HG02981 (cell line): ENCODE results near the gene UBE2D2.
"Not testable (repeated sequence)": the region's sequence is repeated elsewhere in the genome, so short reads cannot be mapped to it uniquely, and the experiment has no call there.

Source experiments
- ATAC-seq: cut with Tn5 transposase; IDR thresholded peaks from one replicate; pipeline ENCODE4 v1.9.1; 2021; ENCODE audit warnings: mild to moderate bottlenecking, moderate library complexity; ENCODE audit not compliant: unreplicated experiment

UBE2D2 gene

DNA sequence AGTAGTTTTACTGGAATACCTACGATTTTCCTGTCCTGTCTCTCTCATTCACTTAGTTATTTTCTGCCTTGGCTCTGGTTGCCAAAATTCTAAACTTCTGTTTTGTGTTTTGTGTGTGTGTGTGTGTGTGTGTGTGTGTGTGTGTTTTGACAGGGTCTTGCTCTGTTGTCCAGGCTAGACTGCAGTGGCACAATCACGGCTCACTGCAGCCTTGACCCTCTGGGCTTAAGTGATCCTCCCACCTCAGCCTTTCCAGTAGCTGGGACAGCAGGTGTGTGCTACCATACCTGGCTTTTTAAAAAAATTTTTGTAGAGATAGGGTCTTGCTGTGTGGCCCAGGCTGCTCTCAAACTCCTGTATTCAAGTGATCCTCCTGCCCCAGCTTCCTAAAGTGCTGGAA is 17.2 kb downstream of the UBE2D2 start:
- no peak for ATAC-seq

DNA sequence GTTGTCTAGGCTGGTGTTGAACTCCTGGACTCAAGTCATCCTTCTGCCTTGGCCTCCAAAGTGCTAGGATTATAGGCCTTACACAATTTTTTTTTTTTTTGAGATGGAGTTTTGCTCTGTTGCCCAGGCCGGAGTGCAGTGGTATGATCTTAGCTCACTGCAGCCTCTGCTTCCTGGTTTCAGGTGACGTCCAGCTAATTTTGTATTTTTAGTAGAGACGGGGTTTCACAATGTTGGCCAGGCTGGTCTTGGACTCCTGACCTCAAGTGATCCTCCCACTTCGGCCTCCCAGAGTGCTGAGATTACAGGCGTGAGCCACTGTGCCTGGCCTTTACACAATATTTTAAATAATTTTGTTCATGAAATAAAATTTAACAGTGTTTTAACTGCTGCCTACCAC is 21.0 kb downstream of the UBE2D2 start:
- ATAC-seq: not testable (repeated sequence)

DNA sequence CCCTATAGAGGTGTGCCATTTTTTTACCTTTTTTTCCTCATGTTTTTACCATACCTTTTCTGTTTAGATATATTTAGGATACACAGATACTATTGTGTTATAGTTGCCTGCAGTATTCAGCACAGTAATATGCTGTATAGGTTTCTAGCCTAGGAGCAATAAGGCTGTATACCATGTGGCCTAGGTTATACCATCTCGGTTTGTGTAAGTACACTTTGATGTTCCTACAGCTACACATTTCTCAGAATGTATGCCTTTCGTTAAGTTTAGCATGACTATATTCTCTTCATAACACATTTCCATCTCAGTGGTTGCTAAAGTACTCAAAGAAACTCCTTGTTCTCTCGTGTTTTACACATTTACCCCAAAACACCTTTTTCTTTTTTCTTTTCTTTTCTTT is 23.0 kb downstream of the UBE2D2 start:
- no peak for ATAC-seq

DNA sequence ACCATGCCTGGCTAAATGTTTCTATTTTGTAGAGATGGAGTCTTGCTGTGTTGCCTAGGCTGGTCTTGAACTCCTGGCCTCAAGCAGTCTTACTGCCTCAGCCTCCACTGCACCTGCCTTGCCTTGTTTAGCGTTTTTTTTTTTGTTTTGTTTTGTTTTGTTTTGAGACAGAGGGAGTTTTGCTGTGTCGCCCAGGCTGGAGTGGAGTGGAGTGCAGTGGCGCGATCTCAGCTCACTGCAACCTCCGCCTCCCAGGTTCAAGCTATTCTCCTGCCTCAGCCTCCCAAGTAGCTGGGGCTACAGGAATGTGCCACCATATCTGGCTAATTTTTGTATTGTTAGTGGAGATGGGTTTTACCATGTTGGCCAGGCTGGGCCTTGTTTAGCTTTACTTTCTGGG is 27.0 kb downstream of the UBE2D2 start:
- not testable (repeated sequence) for ATAC-seq

DNA sequence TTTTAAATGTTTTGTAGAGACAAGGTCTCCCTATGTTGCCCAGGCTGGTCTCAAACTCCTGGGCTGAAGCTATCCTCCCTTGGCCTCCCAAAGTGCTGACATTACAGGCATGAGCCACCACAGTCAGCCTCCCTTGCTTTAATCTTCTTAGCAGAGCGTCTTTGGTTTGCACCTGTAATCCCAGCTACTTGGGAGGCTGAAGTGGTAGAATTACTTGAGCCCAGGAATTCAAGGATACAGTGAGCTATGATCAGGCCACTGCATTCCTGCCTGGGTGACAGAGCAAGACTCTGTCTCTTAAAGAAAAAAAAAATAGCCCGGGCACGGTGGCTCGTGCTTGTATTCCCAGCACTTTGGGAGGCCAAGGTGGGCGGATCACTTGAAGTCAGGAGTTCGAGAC is 27.8 kb downstream of the UBE2D2 start:
- no peak for ATAC-seq

DNA sequence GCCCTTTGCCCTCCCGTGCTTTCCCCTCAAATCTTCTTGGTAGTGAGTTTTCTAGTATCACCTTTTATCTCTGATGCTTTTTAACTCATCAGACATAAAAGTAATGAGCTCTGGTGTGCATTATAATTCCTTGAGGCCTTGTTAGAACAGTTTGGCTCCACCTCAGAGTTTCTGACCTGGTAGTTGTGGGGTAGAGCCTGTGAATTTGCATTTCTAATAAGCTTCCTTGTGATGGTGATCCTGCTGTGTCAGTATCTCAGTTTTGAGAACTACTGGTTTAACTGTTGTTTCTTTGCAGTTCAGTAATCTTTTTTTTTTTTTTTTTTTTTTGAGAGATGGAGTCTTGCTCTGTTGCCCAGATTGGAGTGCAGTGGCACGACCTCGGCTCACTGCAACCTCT is 31.1 kb downstream of the UBE2D2 start:
- peak; percentile 61 for ATAC-seq

DNA sequence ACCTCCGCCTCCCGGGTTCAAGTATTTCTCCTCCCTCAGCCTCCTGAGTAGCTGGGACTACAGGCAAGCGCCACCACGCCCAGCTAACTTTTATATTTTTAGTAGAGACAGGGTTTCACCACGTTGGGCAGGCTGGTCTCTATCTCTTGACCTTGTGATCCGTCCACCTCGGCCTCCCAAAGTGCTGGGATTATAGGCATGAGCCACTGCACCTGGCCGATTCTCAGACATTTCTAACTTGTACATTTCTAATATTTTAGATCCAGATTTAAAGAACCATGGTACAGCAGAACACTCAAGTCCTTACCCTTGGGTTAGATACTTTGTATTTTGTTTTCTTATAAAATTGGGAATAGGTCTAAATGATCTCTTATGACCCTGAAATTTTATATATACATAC is 31.9 kb downstream of the UBE2D2 start:
- ATAC-seq: not testable (repeated sequence)

DNA sequence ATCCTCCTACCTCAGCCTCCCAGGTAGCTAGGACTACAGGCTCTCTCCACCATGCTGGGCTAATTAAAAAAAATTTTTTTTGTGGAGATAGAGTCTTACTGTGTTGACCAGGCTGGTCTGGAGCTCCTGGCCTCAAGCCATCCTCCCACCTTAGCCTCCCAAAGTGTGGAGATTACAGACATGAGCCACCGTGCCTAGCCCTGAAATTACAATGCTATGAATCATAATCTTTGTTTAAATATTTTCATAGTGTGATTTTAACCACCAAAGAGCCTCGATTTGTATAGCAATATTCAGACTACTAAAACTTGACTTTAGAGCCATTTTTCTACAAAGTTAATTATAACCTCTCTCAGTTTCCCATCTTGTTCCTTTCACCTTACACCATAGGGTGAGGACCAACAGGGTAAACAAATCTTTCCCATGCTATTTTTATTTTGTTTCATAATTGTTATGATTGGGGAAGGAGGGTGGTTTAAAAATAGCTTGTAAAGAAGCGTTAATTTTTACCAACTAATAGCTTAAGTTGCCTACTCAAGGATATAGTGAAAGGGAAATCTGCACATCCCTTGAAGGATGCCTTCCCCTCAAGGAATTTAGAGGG is 32.7 kb downstream of the UBE2D2 start:
- ATAC-seq: no peak

DNA sequence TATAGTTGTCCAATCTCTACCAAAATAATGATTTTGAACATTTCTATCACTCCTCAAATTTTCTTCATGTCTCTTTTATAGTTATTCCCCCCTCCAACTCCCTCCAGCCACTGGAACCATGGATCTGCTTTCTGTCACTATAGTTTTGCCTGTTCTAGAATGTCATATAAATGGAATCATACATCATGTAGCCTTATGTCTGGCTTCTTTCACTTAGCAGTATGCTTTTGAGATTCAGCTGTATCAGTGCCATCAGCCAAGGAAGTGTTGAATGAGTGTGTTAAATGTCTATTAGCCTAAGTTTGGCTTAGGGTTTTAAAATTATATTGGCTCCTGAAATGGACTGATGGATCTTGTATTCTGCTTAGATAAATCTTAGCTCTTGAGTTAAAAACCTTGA is 36.0 kb downstream of the UBE2D2 start:
- no peak for ATAC-seq

DNA sequence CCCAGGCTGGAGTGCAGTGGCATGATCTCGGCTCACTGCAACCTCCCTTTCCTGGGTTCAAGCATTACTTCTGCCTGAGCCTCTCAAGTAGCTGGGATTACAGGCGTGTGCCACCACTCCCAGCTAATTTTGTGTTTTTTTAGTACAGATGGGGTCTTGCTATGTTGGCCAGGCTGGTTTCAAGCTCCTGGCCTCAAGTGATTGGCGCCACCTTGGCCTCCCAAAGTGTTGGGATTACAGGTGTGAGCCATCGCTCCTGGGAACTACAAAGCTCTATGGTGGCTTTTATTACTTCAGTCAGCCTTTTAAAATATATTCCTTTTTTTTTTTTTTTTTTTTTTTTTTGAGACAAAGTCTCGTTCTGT is 37.4 kb downstream of the UBE2D2 start:
- not testable (repeated sequence) for ATAC-seq

DNA sequence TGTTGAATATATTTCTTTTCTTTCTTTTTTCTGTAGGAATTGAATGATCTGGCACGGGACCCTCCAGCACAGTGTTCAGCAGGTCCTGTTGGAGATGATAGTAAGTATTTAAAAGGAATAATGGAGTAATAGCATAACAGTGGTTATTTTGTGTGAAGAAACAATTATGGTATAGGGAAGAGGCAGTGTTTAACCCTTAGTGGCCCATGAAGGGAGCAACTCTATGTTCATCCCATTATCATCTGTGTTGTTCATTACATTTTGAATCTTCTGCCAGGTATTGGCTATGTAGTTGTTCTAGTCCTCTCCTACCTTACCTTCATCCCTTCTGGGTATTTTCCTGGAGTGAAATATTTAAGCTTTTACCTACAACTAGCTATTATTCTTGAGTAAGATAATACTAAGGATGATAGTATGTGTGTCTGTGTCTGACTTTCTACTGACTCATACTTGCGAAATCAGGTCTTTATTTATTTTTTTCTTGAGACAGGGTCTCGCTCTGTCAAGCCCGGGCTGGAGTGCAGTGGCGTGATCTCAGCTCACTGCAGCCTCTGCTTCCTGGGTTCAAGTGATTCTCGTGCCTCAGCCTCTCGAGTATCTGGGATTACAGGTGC is 39.3 kb downstream of the UBE2D2 start:
- no peak for ATAC-seq

DNA sequence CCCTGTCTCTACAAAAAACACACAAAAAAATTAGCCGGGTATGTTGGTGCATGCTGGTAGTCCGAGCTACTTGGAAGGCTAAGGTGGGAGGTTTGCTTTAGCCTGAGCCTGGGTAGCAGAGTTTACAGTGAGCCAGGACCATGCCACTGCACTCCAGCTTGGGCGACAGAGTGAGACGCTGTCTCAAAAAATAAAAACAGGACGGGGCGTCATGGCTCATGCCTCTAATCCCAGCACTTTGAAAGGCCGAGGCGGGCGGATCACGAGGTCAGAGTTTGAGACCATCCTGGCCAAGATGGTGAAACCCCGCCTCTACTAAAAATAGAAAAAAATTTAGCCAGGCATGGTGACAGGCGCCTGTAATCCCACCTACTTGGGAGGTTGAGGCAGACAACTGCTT is 40.3 kb downstream of the UBE2D2 start:
- no peak for ATAC-seq

DNA sequence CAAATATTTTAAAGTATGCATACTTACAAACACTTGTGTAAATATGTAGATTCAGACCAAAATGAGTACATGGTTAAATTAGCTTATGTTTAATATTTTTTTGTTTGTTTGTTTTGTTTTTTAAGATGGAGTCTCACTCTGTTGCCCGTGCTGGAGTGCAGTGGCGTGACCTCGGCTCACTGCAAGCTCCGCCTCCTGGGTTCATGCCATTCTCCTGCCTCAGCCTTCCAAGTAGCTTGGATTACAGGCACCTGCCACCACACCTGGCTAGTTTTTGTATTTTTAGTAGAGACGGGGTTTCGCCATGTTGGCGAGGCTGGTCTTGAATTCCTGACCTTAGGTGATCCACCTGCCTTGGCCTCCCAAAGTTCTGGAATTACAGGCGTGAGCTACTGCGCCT is 40.8 kb downstream of the UBE2D2 start:
- ATAC-seq: not testable (repeated sequence)

DNA sequence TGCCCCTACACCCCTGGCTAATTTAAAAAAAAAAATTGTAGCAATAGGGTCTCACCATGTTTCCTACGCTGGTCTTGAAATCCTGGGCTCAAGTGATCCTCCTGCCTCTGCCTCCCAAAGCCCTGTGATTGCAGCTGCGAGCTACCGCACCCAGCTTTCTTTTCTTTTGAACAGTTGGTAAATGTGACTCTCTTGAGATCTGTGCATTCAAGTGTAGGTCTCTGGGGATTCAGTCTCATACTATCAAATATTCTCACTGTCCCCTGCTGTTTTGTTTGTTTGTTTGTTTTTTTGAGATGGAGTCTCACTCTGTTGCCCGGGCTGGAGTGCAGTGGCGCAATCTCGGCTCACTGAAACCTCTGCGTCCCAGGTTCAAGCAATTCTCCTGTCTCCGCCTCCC is 44.7 kb downstream of the UBE2D2 start:
- no peak for ATAC-seq

DNA sequence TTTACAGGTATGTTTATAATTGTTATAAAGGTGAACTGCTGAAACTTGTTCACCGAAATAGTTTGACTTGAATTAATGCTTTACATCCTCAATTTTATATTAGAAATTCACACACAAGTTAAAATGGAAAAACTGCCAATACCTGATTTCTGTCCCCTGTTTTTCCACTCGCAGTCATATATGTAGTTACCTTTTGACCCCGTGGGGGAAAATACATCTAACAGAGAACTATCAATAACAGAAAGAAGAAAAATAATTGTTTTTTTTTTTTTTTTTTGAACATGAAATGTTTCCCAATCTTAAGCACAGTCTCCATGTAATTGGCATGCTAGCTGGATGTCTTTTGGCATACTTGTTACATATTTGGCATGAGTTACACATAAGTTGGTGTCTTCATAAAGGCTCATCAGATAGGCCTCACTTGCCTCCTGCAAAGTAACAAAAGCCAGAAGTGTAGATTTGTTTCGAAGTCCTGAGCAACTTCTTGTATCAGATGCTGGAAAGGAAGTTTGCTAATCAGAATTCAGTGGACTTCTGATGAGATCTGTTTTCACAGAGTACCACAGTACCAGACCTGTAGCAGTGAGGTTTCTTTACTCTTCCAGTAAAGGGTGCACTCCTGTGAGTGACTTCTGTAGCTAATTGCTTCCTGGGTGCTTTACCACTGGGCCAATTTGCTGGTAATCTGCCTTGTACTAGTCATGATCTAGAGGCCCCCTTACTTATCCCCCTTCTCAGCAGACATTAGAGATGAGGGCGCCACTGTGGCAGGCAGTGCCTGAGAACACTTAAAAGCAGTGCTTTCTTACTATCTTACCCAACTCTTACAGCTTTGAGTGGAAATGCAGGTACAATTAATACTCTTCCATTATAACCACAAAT is 50.8 kb downstream of the UBE2D2 start:
- ATAC-seq: no peak

DNA sequence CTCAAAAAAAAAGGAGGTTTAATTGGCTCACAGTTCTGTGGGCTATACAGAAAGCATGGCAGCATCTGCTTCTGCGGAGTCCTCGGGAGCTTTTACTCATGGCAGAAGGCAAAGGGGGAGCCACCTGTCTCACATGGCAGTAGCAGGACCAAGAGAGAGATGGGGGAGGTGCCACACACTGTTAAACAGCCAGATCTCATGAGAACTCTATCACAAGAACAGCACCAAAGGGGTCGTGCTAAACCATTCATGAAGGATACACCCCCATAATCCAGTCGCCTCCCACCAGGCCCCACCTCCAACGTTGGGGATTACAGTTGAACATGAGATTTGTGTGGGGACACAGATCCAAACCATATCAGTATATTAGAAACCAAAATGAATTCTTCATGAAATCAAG is 58.7 kb downstream of the UBE2D2 start:
- no peak for ATAC-seq

DNA sequence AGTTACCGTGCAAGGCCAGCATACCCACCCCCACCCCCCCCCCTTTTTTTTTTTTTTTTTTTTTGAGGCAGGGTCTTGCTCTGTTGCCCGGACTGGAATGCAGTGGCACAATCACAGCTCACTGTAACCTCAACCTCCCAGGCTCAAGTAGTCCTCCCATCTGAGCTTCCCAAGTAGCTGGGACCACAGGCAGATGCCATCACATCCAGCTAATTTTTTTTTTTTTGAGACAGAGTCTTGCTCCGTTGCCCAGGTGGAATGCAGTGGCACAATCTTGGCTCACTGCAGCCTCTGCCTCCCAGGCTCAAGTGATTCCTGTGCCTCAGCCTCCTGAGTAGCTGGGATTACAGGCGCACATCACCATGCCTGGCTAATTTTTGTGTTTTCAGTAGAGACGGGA is 64.3 kb downstream of the UBE2D2 start:
- not testable (repeated sequence) for ATAC-seq

DNA sequence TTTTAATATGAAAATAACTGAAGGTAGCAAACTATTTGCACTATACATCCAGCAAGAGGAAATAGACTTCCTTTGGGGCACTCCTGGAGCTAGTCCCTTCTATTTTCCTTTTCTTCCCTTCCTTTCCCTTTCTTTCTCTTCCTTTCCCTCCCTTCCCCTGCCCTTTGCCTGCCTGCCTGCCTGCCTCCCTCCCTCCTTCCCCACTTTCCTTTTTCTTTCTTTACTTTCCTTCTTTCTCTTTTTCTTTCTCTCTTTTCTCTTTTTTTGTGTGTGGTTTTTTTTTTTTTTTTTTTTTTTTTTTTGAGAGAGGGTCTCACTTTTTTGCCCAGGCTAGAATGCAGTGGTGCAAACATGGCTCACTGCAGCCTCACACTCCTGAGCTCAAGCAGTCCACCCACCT is 69.7 kb downstream of the UBE2D2 start:
- ATAC-seq: no peak

DNA sequence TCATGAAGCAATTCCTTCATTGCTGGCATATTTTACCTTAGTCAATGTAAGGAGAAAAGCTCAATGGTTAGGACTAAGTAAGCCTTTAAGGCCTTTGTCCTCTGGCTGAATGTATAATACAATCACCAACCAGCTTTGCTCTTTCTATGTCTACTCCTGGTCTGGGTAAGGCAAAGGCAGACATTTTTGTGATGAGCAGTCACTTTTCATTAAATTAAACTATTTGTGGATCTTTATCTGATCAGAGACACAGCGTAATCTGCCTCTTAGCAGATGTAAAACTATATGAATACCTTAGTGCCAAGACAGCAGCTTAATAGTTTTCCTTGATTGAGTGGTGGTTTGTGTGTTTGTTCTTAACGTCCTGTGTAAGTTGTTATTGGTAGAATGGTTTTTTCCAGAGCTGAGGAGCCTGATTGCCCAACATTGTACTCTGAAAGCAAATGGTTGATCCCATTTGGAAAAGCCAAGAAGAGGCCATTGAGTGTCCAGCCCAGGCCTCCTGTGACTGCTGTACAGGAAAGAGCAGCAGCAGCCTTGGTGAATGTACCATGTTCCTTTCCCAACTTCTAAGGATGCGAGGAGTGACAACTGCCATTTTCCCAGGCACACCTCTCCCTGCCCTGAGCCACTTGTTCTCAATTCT is 70.5 kb downstream of the UBE2D2 start:
- no peak for ATAC-seq

DNA sequence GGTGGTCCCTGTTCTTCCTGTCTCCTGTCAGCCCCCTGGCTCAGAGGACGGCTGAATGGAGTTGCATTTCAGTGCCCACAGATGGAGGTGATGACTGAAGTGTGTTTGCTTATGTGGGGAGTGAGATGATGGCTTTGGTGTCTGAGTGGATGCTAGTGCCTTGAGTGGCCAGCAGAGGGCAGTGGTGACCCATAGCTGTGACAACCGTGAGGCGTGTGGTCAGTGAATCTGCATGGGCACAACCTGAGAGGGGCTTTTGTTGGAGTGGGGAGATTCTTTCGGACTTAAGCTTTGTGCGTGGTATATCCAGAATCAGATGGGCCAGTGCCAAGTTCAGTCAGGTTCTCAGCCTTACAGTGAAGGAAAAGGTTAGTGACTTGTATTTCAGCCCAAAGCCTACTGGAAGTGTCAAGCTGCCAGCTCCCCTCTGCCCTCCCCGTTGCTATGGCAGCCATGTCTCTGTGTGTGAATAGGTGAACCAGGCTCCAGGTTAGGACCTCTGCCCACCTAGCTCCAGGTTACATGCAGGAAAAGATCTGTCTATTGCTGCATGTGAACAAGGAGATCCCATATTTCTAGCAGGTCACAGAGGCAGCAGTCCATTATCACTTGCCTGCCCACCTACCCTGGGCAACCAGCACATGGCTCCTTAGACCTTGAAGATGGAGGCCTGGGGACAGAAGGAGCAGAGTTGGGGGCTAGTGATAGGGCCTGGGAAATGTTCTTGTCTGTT is 72.3 kb downstream of the UBE2D2 start:
- no peak for ATAC-seq

DNA sequence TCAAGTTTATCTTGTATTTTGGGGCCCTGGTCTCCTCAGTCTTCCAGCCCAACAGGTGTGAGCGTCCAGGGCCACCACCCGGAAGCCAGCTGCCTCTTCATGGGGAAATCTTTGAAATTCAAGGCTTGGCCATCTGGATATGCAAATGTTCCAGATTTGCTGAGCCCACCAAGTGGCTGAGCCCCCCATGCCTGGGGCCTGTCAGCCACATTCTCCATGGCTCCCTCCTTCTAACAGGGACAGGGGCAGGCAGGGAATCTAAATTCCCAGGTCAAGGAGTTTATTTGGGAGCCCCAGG is 72.8 kb downstream of the UBE2D2 start:
- no peak for ATAC-seq
